Measurements from ENCODE around the gene KCNQ1. TPM values are rescaled to one million over a fixed set of nuclear protein-coding genes. Genes with fewer than 3 reads are reported as not detected.
A peak's percentile ranks its signal among the peaks of the same experiment; 100 is the strongest.

The KCNQ1 gene
- total and polyA plus RNA-seq, 9 of the 15 experiments (the other 6 are each of a cell fraction or from before 2014, with no cell fraction given): 0.44 TPM; not detected in 8

DNA sequence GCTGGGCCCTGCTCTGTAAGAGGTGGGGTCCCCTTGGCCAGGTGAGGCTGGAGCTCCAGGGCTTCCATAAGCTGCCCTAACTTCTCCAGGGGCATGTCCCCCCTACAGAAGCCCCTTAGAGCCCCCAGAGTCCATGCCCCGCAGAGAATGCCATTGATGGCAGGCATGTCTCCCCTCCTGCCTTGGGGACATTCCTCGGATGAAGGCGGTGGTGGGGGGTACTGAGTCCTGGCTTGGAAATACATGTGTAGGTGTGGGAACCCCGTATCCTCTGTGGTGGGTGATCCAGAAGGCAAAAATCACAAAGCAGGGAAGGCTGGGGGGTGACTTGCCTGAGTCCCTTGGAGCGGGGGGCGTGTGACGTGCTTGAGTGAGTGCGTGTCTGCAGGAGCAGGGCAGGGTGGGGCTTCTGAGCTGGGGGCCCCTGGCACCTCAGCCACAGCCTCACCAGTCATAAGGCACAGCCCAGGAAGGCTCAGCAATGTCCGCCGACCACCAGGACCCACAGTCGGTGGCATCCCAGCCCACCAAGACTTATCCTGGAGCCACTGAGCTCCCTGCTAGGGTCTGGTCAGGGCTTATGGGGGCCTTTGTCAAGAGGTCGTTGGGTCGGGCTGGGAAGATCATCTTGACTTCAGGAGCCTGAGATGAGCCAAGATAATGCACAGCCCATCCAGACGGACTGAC is 324.7 kb downstream of the KCNQ1 start (continued):
- no peak for TF ChIP-seq ZNF134 (CRISPR knock-in tag; conservative IDR thresholded peaks at IDR 0.05)
- TF ChIP-seq ZNF263 (CRISPR knock-in tag; IDR thresholded peaks at IDR 0.05; ENCODE audit: borderline replicate concordance): peak; percentile 3; the same call in 1 of the 2 replicates
- TF ChIP-seq, protein P1, sequence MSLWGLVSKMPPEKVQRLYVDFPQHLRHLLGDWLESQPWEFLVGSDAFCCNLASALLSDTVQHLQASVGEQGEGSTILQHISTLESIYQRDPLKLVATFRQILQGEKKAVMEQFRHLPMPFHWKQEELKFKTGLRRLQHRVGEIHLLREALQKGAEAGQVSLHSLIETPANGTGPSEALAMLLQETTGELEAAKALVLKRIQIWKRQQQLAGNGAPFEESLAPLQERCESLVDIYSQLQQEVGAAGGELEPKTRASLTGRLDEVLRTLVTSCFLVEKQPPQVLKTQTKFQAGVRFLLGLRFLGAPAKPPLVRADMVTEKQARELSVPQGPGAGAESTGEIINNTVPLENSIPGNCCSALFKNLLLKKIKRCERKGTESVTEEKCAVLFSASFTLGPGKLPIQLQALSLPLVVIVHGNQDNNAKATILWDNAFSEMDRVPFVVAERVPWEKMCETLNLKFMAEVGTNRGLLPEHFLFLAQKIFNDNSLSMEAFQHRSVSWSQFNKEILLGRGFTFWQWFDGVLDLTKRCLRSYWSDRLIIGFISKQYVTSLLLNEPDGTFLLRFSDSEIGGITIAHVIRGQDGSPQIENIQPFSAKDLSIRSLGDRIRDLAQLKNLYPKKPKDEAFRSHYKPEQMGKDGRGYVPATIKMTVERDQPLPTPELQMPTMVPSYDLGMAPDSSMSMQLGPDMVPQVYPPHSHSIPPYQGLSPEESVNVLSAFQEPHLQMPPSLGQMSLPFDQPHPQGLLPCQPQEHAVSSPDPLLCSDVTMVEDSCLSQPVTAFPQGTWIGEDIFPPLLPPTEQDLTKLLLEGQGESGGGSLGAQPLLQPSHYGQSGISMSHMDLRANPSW (CRISPR knock-in tag; IDR thresholded peaks at IDR 0.05): no peak
- TF ChIP-seq SRSF1 (IDR thresholded peaks at IDR 0.05; ENCODE audit: low read depth, low read length): no peak
- TF ChIP-seq TARDBP (IDR thresholded peaks at IDR 0.05): no peak
- TF ChIP-seq, protein P2, sequence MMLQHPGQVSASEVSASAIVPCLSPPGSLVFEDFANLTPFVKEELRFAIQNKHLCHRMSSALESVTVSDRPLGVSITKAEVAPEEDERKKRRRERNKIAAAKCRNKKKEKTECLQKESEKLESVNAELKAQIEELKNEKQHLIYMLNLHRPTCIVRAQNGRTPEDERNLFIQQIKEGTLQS (IDR thresholded peaks at IDR 0.05): no peak
- TF ChIP-seq, protein P2 (CRISPR knock-in tag; conservative IDR thresholded peaks at IDR 0.05): no peak
